K562 (cell line): ENCODE measurements around the gene TMC4. TPM values are rescaled to one million over a fixed set of nuclear protein-coding genes. Genes with fewer than 3 reads are reported as not detected.

ENCODE experiments used
- ATF1 ChIP-seq, 2 experiments: fragments of 450-650 bp in 1 of 2; IDR thresholded peaks; 2 replicates each; pipeline ENCODE4 v1.6.1; 2016; ENCODE audit warnings: missing compliant biosample characterization in 1 of 2, missing genetic modification characterization in 1 of 2
- BMI1 ChIP-seq: fragments of 150-350 bp; IDR thresholded peaks from 2 replicates; pipeline ENCODE4 v1.6.1; 2014; ENCODE audit warnings: low read length
- GABPA ChIP-seq: fragments of 200-800 bp; sonication (Bioruptor generic); conservative IDR thresholded peaks from 2 replicates; pipeline ENCODE4 v1.6.1; 2016; ENCODE audit warnings: low read depth, missing genetic modification characterization, missing compliant biosample characterization
- GTF2A2 ChIP-seq: IDR thresholded peaks from 2 replicates; pipeline ENCODE4 v1.6.1; 2016; ENCODE audit warnings: mild to moderate bottlenecking, missing genetic modification characterization, missing compliant biosample characterization
- HNRNPL ChIP-seq: fragments of 200-400 bp; formaldehyde crosslinking; IDR thresholded peaks from 2 replicates; pipeline ENCODE4 v1.6.1; 2017; ENCODE audit warnings: low read depth, mild to moderate bottlenecking, low read length
- JUND ChIP-seq, 2 experiments: IDR thresholded peaks; 2 replicates in 1 of 2; 3 replicates in 1 of 2; pipeline ENCODE4 v1.6.1; 2011; ENCODE audit warnings: borderline replicate concordance in 2 of 2, low read depth in 2 of 2, low read length in 2 of 2, improper control_type of control experiment in 1 of 2, missing biosample characterization in 1 of 2, missing genetic modification characterization in 1 of 2, missing genetic modification reagents in 1 of 2
- KAT7 ChIP-seq: sonication (generic); formaldehyde crosslinking; IDR thresholded peaks from 2 replicates; pipeline ENCODE4 v1.8.0; 2022; ENCODE audit warnings: missing genetic modification reagents, mild to moderate bottlenecking, borderline replicate concordance
- PHB2 ChIP-seq: fragments of 450-650 bp; IDR thresholded peaks from 2 replicates; pipeline ENCODE4 v1.6.1; 2017; ENCODE audit warnings: low read depth
- RHOXF2B ChIP-seq: fragments of 250-450 bp; sonication (Bioruptor Pico); conservative IDR thresholded peaks from 2 replicates; pipeline ENCODE4 v1.5.1; 2021
- SP2 ChIP-seq: IDR thresholded peaks from 2 replicates; pipeline ENCODE4 v1.6.1; 2011; ENCODE audit warnings: mild to moderate bottlenecking, low read depth, low read length, moderate library complexity; ENCODE audit not compliant: poor library complexity, severe bottlenecking; ENCODE audit errors: extremely low read depth
- WHSC1 ChIP-seq: IDR thresholded peaks from one replicate; pipeline ENCODE4 v1.6.1; 2012; ENCODE audit warnings: low read length, control low read depth, inconsistent platforms
- ZNF449 ChIP-seq: fragments of 250-450 bp; sonication (Bioruptor Pico); IDR thresholded peaks from 2 replicates; pipeline ENCODE4 v1.8.0; 2022; ENCODE audit warnings: moderate library complexity, mild to moderate bottlenecking, inconsistent platforms
- polyA plus RNA-seq, 8 experiments: library from polyadenylated mRNA; depleted of rRNA in 4 of 8; stranded (reverse) in 5 of 8; unstranded in 3 of 8; fragments of >200 nt; fragmentation: Nextera tagmentation in 2 of 8; fragmentation: Illumina TruSeq in 1 of 8; extraction: Ambion mirVana in 2 of 8; extraction: Trizol in 1 of 8; gene quantifications; 2 replicates each; pipeline versions ENCODE4 v1.2.1 to v1.2.3, GENCODE V29; 2011 to 2014; ENCODE audit warnings: inconsistent platforms in 1 of 8, missing spikeins in 1 of 8
- total RNA-seq, 7 experiments: library from RNA; depleted of rRNA in 6 of 7; stranded (reverse); fragments of >200 nt in 6 of 7; fragmentation: Illumina TruSeq in 2 of 7; extraction: Trizol in 2 of 7; gene quantifications; 2 replicates each; pipeline versions ENCODE4 v1.2.1 to v1.2.3, GENCODE V29; 2011 to 2021; ENCODE audit warnings: low replicate concordance in 1 of 7
- TF ChIP-seq, protein P1 (sequence below), 2 experiments: IDR thresholded peaks; 2 replicates each; pipeline ENCODE4 v1.6.1; 2012; ENCODE audit warnings: improper control_type of control experiment in 2 of 2, low read depth in 2 of 2, low read length in 2 of 2, borderline replicate concordance in 1 of 2
- TF ChIP-seq, protein P2 (sequence below): sonication (generic); formaldehyde crosslinking; IDR thresholded peaks from 2 replicates; pipeline ENCODE4 v1.8.1; 2023; ENCODE audit warnings: mild to moderate bottlenecking, missing genetic modification reagents
- TF ChIP-seq, protein P3 (sequence below): sonication (generic); formaldehyde crosslinking; IDR thresholded peaks from 2 replicates; pipeline ENCODE4 v1.8.0; 2022; ENCODE audit warnings: mild to moderate bottlenecking, missing genetic modification reagents

The TMC4 gene
- total and polyA plus RNA-seq, 9 of the 15 experiments (the other 6 are each of a cell fraction or from before 2014, with no cell fraction given), result 0.12 to 0.79 (median 0.36) TPM; not detected in 2

GRCh38 chr19:54115109-54116063 lies 57.6 kb downstream of the TMC4 start, which contains the start of the genes PRPF31 and TFPT (continued):
- TF ChIP-seq PHB2, result peak; percentile 37; the same call in 1 of the 2 replicates
- peak; percentile 99 for TF ChIP-seq ATF1 (CRISPR knock-in tag; IDR thresholded peaks at IDR 0.05)
- TF ChIP-seq ATF1 (tag; IDR thresholded peaks at IDR 0.05), result peak; percentile 100
- peak; percentile 85 for TF ChIP-seq GABPA
- TF ChIP-seq KAT7 (CRISPR knock-in tag), result peak; percentile 95; the same call in 1 of the 2 replicates
- TF ChIP-seq, protein P1, sequence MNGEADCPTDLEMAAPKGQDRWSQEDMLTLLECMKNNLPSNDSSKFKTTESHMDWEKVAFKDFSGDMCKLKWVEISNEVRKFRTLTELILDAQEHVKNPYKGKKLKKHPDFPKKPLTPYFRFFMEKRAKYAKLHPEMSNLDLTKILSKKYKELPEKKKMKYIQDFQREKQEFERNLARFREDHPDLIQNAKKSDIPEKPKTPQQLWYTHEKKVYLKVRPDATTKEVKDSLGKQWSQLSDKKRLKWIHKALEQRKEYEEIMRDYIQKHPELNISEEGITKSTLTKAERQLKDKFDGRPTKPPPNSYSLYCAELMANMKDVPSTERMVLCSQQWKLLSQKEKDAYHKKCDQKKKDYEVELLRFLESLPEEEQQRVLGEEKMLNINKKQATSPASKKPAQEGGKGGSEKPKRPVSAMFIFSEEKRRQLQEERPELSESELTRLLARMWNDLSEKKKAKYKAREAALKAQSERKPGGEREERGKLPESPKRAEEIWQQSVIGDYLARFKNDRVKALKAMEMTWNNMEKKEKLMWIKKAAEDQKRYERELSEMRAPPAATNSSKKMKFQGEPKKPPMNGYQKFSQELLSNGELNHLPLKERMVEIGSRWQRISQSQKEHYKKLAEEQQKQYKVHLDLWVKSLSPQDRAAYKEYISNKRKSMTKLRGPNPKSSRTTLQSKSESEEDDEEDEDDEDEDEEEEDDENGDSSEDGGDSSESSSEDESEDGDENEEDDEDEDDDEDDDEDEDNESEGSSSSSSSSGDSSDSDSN (IDR thresholded peaks at IDR 0.05; ENCODE audit: borderline replicate concordance in 1 of 2, low read depth in 2 of 2, low read length in 2 of 2), result no peak
- TF ChIP-seq, protein P2, sequence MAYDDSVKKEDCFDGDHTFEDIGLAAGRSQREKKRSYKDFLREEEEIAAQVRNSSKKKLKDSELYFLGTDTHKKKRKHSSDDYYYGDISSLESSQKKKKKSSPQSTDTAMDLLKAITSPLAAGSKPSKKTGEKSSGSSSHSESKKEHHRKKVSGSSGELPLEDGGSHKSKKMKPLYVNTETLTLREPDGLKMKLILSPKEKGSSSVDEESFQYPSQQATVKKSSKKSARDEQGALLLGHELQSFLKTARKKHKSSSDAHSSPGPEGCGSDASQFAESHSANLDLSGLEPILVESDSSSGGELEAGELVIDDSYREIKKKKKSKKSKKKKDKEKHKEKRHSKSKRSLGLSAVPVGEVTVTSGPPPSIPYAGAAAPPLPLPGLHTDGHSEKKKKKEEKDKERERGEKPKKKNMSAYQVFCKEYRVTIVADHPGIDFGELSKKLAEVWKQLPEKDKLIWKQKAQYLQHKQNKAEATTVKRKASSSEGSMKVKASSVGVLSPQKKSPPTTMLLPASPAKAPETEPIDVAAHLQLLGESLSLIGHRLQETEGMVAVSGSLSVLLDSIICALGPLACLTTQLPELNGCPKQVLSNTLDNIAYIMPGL (CRISPR knock-in tag), result no peak; the same call in 1 of the 2 replicates
- TF ChIP-seq WHSC1, result no peak
- peak; percentile 77 for TF ChIP-seq JUND (IDR thresholded peaks at IDR 0.05; ENCODE audit: borderline replicate concordance, low read depth, low read length)
- TF ChIP-seq JUND (tag; IDR thresholded peaks at IDR 0.05; ENCODE audit: borderline replicate concordance, low read depth, low read length), result peak; percentile 26; the same call in 2 of the 3 replicates
- no peak for TF ChIP-seq BMI1
- TF ChIP-seq HNRNPL, result no peak
- no peak for TF ChIP-seq RHOXF2B
- TF ChIP-seq ZNF449 (CRISPR knock-in tag), result no peak
- TF ChIP-seq, protein P3, sequence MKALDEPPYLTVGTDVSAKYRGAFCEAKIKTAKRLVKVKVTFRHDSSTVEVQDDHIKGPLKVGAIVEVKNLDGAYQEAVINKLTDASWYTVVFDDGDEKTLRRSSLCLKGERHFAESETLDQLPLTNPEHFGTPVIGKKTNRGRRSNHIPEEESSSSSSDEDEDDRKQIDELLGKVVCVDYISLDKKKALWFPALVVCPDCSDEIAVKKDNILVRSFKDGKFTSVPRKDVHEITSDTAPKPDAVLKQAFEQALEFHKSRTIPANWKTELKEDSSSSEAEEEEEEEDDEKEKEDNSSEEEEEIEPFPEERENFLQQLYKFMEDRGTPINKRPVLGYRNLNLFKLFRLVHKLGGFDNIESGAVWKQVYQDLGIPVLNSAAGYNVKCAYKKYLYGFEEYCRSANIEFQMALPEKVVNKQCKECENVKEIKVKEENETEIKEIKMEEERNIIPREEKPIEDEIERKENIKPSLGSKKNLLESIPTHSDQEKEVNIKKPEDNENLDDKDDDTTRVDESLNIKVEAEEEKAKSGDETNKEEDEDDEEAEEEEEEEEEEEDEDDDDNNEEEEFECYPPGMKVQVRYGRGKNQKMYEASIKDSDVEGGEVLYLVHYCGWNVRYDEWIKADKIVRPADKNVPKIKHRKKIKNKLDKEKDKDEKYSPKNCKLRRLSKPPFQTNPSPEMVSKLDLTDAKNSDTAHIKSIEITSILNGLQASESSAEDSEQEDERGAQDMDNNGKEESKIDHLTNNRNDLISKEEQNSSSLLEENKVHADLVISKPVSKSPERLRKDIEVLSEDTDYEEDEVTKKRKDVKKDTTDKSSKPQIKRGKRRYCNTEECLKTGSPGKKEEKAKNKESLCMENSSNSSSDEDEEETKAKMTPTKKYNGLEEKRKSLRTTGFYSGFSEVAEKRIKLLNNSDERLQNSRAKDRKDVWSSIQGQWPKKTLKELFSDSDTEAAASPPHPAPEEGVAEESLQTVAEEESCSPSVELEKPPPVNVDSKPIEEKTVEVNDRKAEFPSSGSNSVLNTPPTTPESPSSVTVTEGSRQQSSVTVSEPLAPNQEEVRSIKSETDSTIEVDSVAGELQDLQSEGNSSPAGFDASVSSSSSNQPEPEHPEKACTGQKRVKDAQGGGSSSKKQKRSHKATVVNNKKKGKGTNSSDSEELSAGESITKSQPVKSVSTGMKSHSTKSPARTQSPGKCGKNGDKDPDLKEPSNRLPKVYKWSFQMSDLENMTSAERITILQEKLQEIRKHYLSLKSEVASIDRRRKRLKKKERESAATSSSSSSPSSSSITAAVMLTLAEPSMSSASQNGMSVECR (CRISPR knock-in tag), result peak; percentile 83
- TF ChIP-seq SP2, result no peak
- no peak for TF ChIP-seq GTF2A2 (tag)
